Activated CD4-positive, alpha-beta T cell treated with anti-CD3 and anti-CD28 coated beads, Interleukin-2, Interleukin-4, amounts not matched to agents 100 ng/mL and 50 ng/mL, durations not matched to agents 16 hours and 8 hours (primary cell): ENCODE measurements around the gene ATP12A.

Source experiments
- DNase-seq: peaks from one replicate; pipeline ENCODE4 v3.0.0-alpha.2; 2020; ENCODE audit warnings: low spot score

The ATP12A gene

DNA sequence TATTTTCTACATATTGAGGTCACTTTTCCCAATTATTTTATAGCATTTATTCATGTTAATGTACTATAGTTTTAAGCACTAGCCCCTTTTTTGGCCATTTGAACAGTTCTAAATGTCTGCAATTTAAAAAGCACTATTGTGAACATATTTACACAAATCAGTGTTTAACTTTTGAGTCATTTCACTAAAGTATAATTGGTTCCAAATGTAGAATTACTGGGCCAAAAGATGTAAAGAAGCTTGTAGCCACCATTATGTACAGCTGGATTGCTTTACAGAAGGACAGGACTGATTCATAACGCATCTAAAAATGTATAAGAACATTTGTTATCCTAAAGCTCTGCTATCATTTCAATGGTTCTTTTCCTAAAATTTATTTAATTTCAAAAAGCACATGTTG is 16.6 kb upstream of the ATP12A start:
- DNase-seq = no peak

DNA sequence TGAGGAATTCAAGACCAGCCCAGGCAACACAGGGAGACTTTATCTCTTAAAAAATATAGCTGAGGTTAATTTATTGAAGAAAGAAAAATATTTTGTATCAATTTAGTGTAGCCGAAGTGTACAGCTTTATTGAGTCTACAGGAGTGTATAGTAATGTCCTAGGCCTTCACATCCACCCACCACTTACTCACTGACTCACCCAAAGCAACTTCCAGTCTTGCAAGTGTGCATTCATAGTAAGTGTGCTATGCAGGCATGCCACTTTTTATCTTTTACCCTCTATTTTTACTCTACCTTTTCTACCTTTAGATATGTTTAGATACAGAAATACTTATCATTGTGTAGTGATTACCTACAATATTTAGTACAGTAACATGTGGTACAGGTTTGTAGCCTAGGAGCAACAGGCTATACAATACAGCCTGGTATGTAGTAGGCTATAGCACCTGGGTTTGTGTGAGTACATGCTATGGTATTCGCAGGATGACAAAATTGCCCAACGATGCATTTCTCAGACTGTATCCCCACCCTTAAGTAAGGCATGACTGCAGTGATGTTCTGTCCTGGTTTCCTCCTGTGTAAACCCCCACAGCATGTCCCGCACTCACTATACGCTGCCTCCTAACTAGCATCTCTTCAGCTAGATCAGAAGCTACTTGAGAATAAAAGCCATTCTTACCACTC is 15.3 kb upstream of the ATP12A start:
- DNase-seq = no peak

DNA sequence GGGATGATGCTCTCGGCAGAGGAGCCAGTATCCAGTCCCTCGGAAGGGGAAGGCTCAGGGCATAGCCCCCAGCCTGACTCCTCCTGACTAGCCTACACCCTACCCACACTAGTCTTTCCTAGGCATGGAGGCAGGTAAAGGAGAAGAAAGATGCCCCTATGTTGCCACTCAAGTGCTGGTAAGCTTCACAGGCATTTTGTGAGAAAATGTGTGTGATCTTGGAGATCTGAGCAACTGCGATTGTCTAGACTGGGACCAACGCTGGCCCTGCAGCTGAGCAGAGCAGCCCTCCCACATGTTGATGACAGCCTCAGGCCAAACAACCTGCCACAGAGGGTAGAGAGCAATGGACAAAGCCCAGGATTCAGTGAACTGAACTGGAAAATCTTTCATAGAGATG is 11.7 kb upstream of the ATP12A start:
- no peak for DNase-seq

DNA sequence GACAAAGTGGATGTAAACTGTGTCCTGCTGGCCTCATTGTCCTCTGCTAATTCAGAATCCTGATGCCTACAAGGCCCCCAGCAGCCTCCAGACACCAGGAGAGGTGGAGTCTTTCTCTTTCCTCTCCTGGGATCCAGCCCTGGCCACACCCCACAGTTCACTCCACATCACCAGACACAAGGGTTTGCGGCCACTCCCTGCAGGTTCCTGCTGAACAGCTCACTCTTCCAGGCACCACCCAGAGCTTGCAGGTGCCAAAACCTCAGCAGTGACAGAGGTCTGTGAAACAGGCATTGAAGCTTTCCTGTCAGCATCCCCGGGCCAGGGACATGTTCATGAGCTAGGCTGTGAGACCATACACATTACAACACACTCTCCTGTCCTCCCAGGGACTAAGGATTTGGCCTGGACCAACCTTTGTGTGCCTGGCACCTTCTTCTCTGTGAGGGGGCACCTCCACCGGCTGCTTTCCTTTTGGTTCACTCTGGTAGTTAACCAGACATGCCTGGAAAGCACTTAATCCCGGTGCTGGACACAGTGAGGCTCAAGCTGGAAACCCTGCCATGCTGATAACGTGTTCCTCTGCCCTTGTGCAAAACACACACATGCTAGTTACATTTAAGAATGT is 11.1 kb upstream of the ATP12A start:
- no peak for DNase-seq

DNA sequence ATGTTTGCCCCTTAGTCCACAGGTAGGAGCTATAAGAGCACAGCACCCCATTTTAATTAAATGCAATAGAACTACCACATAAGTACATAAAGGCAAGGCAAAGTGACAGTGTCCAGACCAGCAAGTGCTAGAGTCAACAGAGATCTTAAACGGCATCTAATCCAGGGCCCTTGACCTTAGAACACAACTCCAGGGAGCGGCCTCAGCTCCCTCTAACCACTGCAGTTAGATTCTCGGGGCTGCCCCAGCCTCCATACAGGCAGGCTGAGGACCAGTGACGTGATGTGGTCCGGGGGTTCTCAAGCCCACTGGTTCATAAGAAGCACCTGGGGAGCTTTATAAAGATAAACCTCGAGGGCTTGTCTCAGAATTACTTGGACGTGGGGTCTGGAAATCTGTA is 10.0 kb upstream of the ATP12A start:
- DNase-seq = no peak

DNA sequence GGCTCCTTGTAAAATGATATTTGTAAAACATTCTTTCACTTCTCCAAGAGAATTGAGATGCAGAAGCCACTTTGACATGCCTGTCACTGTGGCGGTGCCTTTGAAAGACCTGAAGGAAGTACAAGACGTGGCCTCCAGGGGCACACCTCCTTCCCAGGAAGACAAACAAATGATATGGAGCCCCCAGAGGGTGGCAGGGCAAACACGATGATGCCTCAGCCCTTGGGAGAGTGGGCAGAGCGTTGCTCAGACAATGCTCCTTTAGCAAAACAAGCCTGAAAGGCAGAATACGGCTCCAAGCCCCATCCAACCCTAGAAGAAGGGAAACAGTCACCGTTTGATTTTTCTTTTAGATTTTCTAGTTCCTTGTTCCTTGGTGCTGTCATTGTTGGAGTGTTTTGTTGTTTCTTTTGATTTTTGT is 9.2 kb upstream of the ATP12A start:
- DNase-seq = no peak

DNA sequence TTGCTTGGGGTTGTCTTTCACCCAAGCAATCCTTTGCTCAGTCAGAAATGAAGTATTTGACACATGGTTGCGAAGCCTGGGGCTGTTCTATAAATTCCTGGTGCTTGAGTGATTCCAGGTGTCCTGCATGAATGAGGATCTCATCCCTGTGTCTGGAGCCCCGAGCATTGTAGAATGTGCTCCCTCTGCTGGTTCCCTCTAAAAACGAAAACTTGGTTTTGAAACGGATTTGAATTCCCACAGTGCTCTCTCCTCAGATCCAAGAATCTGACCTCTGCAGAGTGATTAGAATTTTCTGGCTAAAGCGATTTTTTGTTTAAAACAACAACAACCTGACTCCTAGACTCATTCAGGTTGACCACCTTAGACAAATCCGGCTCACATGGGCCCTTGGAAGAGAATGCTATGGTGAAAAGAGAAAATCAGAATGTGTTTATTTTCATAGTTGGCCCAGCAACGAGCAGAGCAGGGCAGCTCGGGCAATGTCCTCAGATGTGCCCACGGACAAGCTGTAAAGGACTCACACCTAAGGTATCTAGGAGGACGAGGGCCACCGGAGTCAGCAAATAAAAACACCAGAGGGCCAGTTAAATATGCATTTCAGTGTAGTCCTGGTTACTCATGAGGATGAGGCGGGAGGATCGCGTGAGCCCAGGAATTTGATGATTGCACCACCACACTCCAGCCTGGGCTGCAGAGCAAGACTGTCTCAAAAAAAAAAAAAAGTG is 8.7 kb upstream of the ATP12A start:
- DNase-seq = peak; percentile 48

DNA sequence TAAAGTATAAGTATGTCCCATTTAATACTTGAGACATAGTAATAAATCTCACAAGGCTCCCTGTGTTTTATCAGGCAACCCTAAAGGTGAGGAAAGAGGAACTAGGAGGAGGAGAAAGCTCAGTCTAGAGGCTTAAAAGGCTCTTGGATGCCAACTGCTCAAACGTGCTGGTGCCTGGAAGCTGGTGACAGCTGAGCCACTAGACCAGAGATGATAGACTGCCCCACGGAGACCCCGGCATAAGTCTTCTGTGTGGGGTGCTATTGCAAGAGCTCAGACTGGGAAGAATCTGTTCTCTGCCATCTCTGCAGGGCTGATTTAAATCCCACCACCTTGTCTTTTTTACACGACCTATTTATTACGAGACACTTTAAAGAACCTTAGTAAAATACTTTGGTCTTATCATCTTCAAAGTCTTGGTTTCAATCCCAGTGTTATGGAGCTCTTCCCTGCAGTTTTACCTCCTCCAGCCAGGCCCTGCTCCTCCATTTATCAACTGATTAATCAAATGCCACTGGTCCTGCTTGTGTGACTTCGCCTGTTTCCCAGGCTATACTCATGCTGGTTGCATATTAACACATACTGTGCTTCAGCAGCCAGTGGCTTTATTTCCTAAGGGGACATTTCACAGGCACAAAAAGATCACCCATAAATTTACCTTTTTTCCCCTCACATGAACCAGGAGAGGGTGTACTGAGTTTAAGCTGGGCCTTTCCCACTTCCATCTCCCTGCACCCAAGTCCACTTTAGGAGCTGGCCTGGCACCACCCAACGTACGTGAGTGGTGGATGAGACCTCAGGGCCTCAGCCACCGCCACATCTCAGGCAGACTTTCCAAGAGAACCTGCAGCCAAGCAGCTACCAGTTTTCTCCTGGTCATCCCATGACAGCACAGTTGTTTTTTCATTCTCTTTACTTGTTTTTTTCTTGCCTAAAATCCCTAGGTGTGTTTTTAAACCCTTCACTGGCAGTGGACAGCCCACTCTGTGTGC is 7.8 kb upstream of the ATP12A start:
- no peak for DNase-seq

DNA sequence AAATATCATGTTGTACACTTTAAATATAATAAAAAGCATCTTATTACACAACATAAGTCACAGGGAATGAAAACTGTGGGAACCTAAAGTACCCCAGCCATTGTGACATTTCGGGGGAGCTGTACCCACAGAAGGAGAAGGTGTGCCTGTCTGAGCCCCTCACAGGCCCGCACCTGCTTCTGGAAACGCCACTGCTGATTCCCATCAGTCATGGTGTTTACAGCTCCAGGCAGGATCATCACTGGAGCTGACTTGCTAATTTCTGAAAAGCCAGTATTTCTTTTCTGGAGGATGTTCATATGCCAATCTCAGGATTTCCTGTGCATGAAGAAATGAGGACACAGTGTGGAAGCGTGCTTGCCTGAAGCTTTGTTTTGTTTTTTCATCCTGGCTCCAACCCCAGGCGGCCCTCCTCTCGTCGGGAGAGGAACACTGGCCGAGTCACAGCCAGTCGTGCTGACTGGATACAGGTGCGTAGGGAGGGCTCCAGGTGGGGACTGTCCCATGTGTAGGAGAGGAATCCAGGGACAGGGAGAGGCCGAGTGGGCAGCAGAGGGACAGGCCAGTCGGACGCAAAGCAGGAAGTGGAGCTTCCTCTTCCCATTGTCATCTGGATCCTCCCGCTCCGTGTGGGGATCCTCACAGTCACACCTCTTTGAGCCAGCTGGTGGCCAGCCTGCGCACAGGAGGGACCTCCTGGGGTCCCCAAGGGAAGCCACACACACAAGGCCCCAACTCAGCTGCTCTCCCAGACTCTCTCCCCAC is 4.2 kb upstream of the ATP12A start:
- DNase-seq = no peak

DNA sequence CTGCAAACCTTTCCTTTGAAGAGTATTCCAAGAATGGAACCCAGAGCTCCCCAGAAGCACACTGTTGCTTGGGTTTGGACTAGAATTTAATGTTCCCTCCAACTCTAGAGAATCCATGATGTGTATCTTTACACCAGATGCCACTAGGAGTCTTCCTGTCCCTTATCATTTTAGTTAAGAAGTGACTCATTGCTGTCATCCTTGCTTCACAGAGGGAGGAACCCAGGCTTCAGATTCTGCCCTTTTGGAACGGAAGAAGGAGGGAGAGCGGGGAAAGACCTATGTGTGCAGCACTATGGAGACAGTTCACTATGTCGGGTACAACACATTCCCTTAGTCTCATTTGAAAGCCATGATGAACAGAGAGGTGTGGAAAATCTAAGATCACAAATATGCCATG is 2.1 kb upstream of the ATP12A start:
- no peak for DNase-seq

DNA sequence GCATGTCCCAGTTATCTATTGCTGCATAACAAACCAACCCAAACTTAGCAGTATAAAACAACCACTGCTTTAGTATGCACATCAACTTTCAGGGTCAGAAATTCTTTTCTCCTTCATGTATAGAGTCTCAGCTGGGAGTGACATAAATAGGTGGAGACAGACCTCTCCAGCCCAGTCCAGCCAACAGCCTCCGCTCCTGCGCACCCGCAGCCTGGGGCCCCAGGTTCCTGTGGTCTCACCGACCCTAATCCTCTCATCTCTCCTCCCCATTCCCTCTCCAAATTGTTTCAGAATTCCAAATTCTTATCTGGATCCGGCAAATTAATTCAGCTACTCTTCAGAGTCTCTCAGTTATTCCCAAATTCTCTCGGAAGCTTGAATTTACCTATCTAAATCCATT is 522 bp upstream of the ATP12A start:
- no peak for DNase-seq

DNA sequence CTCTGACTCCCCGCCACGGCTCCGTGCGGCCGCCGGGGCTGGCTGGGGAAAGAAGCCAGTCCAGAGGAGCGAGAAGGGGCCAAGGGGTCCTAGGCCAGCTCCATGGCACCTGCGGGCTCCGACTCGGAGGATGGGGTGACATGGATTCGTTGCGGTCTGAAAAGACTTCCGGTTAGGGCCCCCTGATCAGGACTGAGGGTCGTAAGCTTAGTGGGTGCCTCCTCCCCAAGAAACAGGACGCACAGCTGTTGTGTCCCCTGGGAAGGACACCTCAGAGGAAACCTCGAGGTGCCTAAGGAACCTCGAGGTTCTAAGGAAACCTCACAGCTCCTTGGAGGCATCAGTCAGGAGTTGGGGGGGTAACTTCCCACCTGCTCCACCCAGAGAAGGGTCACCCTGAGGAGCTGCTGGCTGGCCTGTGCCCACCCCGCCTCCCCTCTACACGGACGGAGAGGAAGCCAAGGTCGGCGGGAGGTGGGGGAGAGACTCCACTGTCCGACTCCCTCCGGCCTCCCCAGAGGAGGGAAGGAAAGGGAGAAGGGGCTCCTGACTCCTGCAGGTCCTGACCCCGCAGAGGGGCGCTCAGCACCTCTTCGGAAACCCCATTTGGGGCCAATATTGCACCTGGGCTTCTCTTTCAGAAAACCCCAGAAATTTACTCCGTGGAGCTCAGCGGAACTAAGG is 855 bp downstream of the ATP12A start:
- no peak for DNase-seq

DNA sequence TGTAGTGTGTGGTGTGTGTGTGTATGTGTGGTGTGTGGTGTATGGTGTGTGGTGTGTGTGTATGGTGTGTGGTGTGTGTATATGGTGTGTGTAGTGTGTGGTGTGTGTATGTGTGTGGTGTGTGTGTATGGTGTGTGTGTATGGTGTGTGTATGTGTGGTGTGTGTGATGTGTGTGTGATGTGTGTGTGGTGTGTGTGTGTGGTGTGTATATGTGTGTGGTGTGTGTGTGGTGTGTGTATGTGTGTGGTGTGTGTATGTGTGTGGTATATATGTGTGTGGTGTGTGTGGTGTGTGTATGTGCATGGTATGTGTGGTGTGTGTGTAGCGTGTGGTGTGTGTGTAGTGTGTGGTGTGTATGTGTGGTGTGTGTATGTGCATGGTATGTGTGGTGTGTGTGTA is 1.7 kb downstream of the ATP12A start:
- no peak for DNase-seq

DNA sequence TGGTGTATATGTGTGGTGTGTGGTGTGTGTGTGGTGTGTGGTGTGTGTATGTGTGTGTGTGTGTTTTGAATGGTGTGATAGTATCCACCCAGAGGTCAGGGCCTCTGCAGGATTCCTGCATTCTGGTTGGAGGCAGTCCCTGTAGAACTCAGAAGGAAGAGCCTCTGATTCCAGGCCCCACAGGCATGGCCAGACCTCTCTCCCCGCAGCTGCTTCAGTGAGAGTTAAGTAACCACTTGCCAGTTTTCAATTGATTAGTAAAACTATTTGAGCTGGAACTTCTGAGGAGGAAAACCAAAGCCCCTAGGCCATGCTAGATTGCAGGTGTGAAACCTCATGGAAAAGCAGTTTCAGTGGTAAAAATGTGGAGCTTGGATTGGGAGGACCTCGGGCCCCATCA is 2.1 kb downstream of the ATP12A start:
- no peak for DNase-seq

DNA sequence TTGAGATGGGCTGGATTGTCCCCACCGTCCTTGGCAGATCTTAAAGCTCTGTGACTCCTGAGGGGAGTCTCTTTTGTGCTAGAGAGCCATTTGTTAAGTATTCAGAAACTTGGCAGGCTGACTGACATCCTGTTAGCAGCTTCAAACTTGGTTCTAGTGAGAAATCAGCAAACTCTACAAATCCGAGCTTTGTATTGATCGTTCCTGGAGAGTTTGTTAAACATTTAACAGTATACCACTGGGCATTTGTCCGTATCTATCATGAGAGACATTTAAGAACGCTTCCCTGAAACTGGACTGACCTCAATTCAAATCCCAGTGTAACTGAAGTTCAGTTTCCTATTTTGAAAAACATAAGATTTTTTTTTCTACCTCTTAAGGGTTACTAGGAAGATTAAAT is 3.1 kb downstream of the ATP12A start:
- no peak for DNase-seq

DNA sequence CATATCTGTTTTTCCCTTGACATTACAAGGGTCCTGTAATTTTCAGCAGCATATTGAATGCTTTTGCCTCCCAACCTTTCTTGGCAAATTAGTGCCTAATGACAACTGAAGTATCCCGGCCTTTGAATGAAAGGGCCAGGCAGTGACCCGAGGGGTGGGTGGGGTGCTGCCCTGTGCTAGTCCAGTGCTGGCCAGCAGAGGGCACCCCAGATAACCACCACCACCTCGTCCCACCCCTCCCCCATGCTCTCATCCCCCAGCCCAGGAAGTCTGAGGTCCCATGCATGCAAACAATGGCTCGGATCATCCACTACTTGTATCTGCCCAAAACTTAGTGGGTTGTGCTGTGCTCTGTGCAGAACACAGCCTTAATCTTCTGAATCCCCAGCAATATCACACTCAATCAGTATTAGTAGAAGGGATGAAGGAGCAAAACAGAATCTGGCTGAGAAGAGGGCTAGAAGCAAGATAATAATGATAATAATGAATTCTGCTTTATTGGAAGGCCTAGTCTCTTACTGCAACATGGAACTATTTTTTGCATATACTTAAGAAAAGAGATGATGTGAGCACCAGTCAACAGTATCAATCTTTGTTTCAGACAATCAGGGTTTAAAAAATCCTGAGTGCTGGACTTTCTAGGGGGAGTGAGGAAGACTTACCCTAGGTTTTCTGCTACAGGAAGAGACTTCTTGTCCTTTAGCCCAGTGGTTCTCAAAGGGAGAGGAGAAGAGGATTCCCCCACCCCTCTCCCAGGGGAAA is 3.8 kb downstream of the ATP12A start:
- peak; percentile 76 for DNase-seq

DNA sequence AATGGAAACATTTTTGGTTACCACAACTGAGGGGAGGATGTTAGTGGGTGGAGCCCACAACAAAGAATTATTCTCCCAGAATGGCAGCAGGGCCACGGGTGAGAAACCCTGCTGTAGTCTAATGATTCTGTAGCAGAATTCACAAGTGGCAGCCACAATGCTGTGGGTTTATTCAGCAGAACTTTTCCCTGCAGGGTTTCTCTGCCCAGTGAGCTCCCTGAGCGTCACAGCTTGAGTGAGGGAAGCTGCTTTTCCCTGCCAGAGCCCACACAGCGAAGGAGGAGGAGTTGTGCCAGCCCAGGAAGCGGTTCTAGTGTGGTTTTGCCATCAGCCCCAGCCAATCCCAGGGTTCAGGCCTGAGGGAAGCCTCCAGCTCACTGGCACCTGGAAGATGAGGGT is 4.4 kb downstream of the ATP12A start:
- DNase-seq = peak; percentile 34

DNA sequence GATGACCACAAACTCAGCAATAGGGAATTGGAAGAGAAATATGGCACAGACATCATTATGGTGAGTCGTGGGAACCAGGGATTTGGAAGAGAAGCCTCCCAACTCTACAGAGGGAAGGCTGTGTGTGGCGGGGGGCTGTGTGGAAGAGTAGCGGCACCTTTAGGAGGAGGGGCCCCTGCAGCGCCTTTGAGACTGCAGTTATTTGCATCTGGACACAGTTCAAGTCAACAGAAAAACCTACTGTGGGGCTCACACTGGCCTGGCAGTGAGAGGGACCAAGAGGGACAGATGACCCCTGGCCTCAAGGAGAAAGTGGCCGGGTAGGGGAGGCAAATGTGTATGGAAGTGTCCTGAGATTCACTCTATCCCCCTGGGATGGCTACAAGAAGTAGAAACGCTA is 5.1 kb downstream of the ATP12A start:
- DNase-seq = no peak

DNA sequence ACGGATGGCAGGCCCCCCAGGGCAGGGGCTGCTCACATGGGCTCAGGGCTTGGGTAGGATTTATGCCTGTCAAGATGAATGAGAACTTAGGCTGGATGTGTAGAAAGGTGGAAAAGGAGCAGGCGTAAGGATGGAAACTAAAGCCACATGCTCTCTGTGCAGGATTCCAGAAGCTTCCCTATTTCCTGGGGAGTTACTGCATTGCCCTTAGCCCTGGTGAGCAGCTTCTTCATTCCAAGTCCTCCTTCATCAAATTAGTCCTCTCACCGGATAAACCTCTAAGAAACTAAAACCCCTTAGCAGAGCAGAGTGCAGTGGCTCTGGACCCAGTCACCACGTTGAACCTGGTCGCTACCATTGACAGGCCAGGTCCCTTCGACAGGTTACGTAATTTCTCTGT is 7.4 kb downstream of the ATP12A start:
- DNase-seq = no peak

DNA sequence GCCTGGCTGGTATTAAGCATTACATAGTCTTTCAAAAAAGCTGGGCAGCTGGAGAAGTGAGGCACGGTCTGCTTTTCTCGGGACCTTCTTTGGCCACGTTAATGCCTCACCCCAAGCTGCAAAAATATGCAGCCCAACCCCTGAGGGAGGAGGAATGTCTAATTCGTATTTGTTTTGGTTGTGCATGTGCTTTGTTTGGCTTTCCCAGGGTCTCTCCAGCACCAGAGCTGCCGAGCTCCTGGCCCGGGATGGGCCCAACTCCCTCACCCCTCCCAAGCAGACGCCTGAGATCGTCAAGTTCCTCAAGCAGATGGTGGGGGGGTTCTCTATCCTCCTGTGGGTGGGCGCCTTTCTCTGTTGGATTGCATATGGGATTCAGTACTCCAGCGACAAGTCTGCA is 7.9 kb downstream of the ATP12A start:
- DNase-seq = no peak
